ENCODE results near the gene WASF3. TPM values are rescaled to one million over a fixed set of nuclear protein-coding genes. Genes with fewer than 3 reads are reported as not detected.

Gene WASF3
- total RNA-seq, 1 experiment from 2014 or later: 4.6 TPM

GRCh38 chr13:26653842-26654241 is 96.4 kb downstream of the WASF3 start:
- no TSS peak for BruUV-seq (replicated peaks)
- Histone ChIP-seq H3K36me3 (ENCODE audit: insufficient read depth, low read length, poor library complexity, severe bottlenecking) (no peaks in the 10 kb centered on the region), H3K9me3 (ENCODE audit: low read depth, low read length, poor library complexity, severe bottlenecking) (peaks cover 8% of the 10 kb centered on the region), H3K4me3 (ENCODE audit: low read depth, low read length, poor library complexity, severe bottlenecking) (no peak overlapping the region), H3K27ac (ENCODE audit: low read depth, low read length, poor library complexity, severe bottlenecking) (no peak overlapping the region), H3K27me3 (replicated peaks; ENCODE audit: insufficient read depth, low read depth, low read length, poor library complexity) (no peaks in the 10 kb centered on the region), H3K4me1 (ENCODE audit: insufficient read depth, low read length, poor library complexity, severe bottlenecking) (no peaks in the 10 kb centered on the region)
- no peak for TF ChIP-seq CTCF (conservative IDR thresholded peaks at IDR 0.05; ENCODE audit: low read depth, low read length)
- no peak for TF ChIP-seq EZH2 (IDR thresholded peaks at IDR 0.05; ENCODE audit: borderline replicate concordance, low read depth, low read length, poor library complexity, severe bottlenecking)
- DNase-seq (ENCODE audit: low spot score): no peak
- ChIA-PET CTCF (no interaction called here), POLR2A (ENCODE audit: low non-redundant PET) (no interaction called here)
- intact Hi-C loops (cut with micrococcal nuclease; ENCODE audit: unreplicated experiment): no loop called here

GRCh38 chr13:26656919-26657318 is 99.4 kb downstream of the WASF3 start:
- intact Hi-C loops (cut with micrococcal nuclease; ENCODE audit: unreplicated experiment): no loop called here
- no peak overlapping the region for H3K27ac ChIP-seq (ENCODE audit: low read depth, low read length, poor library complexity, severe bottlenecking)
- TF ChIP-seq CTCF (conservative IDR thresholded peaks at IDR 0.05; ENCODE audit: low read depth, low read length) (peak; percentile 33), EZH2 (IDR thresholded peaks at IDR 0.05; ENCODE audit: borderline replicate concordance, low read depth, low read length, poor library complexity, severe bottlenecking) (no peak)

GRCh38 chr13:26658448-26659385 is 101.2 kb downstream of the WASF3 start:
- H3K27ac ChIP-seq (ENCODE audit: low read depth, low read length, poor library complexity, severe bottlenecking): no peak overlapping the region
- H3K4me3 ChIP-seq (ENCODE audit: low read depth, low read length, poor library complexity, severe bottlenecking): no peak overlapping the region
- H3K4me1 ChIP-seq (ENCODE audit: insufficient read depth, low read length, poor library complexity, severe bottlenecking): no peaks in the 10 kb centered on the region
- H3K27me3 ChIP-seq (replicated peaks; ENCODE audit: insufficient read depth, low read depth, low read length, poor library complexity): no peaks in the 10 kb centered on the region
- H3K36me3 ChIP-seq (ENCODE audit: insufficient read depth, low read length, poor library complexity, severe bottlenecking): no peaks in the 10 kb centered on the region
- H3K9me3 ChIP-seq (ENCODE audit: low read depth, low read length, poor library complexity, severe bottlenecking): no peaks in the 10 kb centered on the region
- intact Hi-C loops (cut with micrococcal nuclease; ENCODE audit: unreplicated experiment): no loop called here
- DNase-seq (ENCODE audit: low spot score): no peak
- TF ChIP-seq EZH2 (IDR thresholded peaks at IDR 0.05; ENCODE audit: borderline replicate concordance, low read depth, low read length, poor library complexity, severe bottlenecking) (no peak), CTCF (conservative IDR thresholded peaks at IDR 0.05; ENCODE audit: low read depth, low read length) (no peak)
- no TSS peak for BruUV-seq (replicated peaks)
- POLR2A ChIA-PET (ENCODE audit: low non-redundant PET): no interaction called here
- CTCF ChIA-PET: interaction anchor here (1.0 kb wide), 1 partner anchor 40 kb away, joined by 3 read pairs; no protein-coding TSS in a partner anchor

More at GRCh38 chr13:26656919-26657318, 99.4 kb downstream of the WASF3 start:
- peak; percentile 22 for DNase-seq (ENCODE audit: low spot score)
- no peaks in the 10 kb centered on the region for H3K9me3 ChIP-seq (ENCODE audit: low read depth, low read length, poor library complexity, severe bottlenecking)
- no TSS peak for BruUV-seq (replicated peaks)
- POLR2A ChIA-PET (ENCODE audit: low non-redundant PET): no interaction called here
- no peak overlapping the region for H3K4me3 ChIP-seq (ENCODE audit: low read depth, low read length, poor library complexity, severe bottlenecking)
- H3K4me1 ChIP-seq (ENCODE audit: insufficient read depth, low read length, poor library complexity, severe bottlenecking): no peaks in the 10 kb centered on the region
- no peaks in the 10 kb centered on the region for H3K36me3 ChIP-seq (ENCODE audit: insufficient read depth, low read length, poor library complexity, severe bottlenecking)
- no peaks in the 10 kb centered on the region for H3K27me3 ChIP-seq (replicated peaks; ENCODE audit: insufficient read depth, low read depth, low read length, poor library complexity)
- CTCF ChIA-PET: no interaction called here

Data from A673 (cell line).